SK-MEL-5 (cell line): ENCODE results near the gene FARP2. TPM values are rescaled to one million over a fixed set of nuclear protein-coding genes. Genes with fewer than 3 reads are reported as not detected.
A peak's percentile ranks its signal among the peaks of the same experiment; 100 is the strongest.
"Not testable (repeated sequence)": the region's sequence is repeated elsewhere in the genome, so short reads cannot be mapped to it uniquely, and the experiment has no call there.

Experiments used
- DNase-seq: peaks from one replicate; pipeline ENCODE4 v3.0.0-alpha.2; 2016; ENCODE audit warnings: low read depth, low spot score
- in situ Hi-C: cut with HindIII; loops from 2 replicates; pipeline ENCODE4 v1.10.0; 2016; ENCODE audit warnings: low sequenced_read_pairs, high pct_unique_total_duplicates, low pct_unique_long_range_greater_than_20kb
- total RNA-seq: library from RNA; depleted of rRNA; stranded (reverse); fragments of >200 nt; shearing (Covaris generic); gene quantifications from 2 replicates; pipeline ENCODE4 v1.2.3, GENCODE V29; 2014

FARP2 gene
- total RNA-seq, 1 experiment from 2014 or later, result 344 TPM

DNA sequence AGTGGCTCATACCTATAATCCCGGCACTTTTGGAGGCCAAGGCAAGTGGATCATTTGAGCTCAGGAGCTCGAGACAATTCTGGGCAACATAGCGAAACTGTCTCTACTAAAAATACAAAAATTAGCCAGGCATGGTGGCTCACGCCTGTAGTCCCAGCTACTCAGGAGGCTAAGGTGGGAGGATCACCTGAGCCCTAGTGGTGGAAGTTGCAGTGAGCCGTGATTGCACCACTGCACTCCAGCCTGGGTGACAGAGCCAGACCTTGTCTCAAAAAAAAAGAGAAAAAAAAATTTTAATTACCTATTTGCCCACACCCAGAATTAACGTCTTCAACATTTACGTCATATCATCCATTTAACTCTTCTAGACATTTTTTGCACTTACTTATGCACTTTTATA lies 29.4 kb downstream of the FARP2 start:
- DNase-seq, in situ Hi-C loops: not testable (repeated sequence)

DNA sequence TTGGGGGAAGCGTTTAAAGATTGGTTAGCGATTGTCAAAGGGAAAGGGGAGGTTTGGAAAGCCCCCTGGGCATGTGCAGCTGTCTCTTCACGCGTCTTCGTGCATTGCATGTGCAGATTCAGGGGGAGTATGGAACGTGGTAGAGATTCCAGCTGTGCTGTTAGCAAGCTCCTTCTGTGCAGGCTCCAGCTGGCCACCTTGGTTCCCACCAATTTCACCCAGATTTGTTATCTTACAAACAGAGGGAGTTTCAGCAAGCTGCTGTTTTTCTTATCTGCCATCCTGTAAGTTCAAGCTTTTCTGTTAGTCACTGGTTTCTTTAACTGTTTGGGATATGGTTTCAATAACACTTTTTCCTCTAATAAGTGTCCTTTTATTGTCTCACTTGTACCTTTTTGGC lies 30.4 kb downstream of the FARP2 start:
- DNase-seq, result no peak
- in situ Hi-C loops, result no loop called here

DNA sequence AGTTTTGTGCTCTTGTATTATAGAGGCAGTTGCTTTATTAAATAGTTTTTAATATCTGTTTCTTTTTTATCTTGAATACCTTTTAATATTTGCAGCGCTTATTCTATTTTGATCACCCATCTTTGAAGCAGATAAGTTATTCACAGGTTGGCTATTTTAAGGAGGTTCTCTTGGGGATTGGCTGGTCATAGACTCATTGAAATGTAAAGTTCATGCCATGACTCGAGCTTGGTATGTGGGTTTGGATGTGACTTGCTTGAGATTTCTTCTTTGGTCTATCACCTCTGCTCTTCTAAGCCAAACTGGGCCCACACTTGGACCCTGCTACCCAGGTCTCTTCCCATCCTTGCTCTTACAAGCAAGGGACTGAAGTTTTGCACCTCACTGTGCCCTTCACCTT lies 33.6 kb downstream of the FARP2 start:
- no peak for DNase-seq
- in situ Hi-C loops, result no loop called here

DNA sequence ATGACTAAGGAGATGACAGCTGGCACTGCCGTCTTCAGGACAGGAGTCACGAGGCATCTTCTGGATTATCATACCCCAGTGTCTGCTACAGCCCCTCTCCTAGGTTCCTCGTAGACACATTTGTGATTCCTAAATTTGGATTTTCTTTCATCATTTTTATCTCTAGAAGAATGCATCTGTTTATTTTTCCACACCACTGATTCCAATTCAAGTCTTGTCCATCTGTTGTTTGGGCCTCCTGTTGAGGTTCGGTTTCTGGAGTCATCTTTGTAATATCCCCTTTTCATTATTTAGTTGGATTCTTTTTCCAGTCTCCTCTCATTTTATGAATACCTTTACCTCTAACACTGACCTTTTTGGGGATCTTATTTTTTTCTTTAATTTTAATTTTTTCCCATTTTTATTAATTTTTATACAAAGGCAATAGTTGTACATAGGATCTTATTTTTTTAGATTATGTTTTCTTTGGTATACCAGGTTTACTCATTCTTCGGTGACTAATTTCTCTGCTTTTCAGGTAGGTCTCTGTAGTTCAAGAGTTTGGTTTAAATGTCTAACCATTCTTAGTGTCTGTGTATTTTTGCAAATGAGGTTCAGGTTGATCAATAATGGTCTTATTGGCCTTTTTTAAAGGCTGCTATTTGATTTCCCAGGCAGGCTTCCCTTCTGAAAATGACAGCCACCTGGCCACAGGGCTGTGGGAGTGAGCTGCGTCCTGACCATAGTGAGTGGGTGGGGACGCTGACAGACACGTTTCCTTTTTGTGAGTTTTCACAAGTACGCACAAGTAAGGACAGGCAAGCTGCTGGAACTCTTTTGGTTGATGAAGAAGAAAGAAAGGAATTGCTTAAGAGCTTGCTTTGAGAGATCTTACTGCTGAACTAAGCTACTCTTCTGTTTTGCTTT lies 34.5 kb downstream of the FARP2 start:
- in situ Hi-C loops, result no loop called here
- DNase-seq, result no peak

DNA sequence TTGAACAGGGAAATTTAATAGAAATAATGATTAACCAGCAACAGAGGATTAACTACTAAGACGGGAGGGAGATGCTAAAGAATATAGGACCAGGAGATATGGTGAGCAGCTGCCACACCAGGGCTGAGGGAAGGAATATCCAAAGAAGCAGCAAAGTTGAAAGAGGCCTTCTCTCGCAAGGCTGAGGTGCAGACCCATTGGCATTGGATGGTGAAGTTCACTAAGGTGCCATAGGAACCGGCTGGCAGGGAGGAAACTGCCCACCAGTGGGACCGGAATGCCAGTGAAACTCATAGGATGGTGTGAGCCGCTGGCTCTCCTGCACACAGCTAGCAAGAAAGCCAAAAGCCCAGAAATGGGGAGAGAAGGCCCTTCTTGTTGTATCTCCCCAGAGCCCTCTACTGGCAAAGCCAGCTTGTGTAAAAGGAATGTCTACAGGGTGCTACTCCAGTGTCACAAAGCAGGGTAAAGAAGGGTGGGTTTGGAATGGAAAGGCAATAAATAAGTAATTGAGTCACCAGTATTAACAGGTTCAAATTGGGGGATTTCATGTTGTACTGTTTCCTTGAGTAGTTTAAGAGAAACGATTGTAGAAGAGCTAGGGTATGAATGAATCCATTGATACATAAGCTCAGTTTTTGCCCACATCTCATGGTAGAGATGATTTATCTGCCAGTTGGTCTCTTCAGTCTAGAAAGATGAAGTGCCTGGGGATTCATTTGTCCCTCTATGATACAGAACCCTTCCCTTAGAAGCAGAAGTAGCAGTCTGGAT lies 36.0 kb downstream of the FARP2 start:
- in situ Hi-C loops, result no loop called here
- peak; percentile 83 for DNase-seq

DNA sequence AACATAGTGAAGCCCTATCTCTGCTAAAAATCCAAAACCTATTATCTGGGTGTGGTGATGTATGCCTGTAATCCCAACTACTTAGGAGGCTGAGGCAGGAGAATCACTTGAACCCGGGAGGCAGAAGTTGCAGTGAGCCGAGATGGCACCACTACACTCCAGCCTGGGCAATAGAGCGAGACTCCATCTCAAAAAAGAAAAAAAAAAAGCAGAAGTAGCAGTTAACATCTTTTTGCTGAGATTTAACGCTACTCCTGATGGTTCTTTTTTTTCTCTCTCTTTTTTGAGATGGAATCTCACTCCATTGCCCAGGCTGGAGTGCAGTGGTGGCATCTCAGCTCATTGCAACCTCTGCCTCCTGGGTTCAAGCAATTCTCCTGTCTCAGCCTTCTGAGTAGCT lies 36.7 kb downstream of the FARP2 start:
- DNase-seq, in situ Hi-C loops: not testable (repeated sequence)

DNA sequence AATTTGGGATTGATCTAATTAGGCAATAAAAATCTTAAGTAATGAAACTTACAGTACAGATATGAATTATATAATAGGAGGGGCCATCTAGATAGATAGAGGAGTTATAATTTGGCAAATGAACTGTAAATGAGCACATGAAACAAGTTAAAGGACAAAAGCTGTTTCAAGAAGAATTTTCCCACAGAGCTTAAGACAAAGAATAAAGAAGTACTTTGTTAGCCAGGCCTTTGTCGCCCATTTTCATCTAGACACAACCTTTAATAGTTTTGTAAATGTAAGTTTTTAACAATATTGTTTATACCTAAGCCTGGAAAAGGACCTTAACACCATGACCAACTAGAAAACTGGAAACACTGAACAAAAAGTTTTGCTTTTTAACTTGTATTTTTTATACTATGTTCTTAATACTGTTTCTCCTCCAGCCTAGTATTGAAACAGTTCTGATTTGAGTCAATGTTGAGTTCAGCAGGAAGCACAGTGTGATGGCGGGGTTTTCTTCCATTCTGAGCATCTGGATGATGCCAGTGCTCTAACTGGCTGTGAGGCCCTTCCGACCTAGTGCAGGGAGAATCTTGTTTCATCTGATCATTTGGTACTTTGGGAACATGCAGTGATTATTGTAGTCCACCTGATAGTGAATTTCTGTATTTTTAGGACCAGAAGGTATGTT lies 37.6 kb downstream of the FARP2 start:
- peak; percentile 66 for DNase-seq
- in situ Hi-C loops, result no loop called here

DNA sequence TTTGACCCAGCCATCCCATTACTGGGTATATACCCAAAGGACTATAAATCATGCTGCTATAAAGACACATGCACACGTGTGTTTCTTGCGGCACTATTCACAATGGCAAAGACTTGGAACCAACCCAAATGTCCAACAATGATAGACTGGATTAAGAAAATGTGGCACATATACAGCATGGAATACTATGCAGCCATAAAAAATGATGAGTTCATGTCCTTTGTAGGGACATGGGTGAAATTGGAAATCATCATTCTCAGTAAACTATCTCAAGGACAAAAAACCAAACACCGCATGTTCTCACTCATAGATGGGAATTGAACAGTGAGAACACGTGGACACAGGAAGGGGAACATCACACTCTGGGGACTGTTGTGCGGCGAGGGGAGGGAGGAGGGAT lies 40.7 kb downstream of the FARP2 start:
- DNase-seq, in situ Hi-C loops: not testable (repeated sequence)

DNA sequence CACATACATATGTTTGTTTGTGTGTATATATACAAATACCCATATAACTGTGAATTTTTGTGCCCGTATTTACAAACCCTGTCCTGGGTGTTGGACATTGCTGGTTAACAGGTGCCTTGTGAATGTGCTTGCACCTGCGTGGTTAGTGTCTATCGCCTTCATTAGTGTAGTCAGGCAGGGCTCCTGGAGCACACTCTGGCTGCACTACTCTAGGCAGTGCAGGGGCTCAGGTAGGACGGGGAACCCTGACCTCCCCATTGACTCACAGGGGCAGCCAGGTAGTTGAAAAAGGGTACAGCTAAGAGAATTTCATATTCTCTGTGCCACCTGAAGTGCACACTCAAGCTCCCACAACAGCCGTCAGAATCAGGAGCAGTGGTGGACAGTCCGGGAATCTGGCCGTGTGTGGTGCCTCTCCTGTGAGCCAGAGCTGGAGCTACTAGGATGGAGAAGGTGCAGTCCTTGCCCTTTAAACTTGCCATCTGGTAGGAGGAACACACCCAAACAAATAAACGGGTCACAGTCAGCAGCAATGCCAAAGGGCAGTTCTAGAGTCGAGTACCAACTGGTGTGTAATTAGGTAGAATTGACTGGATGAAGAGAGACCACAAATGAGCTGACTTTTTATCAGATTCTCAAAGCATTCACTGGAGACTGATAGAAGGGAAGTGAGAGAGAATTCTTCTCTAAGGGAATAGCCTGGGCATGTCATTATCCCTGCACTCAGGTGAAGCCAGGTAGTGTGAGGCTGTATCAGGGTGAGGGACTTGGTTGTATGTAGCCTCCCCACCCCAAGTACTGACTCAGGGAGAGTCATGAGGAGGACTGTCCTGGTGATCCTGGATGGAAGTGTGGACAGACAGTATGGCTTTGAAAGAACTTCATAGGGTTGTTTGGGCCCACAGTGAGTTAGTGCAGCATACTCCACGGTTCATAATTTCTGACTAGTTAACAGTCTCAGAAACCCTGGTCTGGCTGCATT lies 44.1 kb downstream of the FARP2 start:
- in situ Hi-C loops, result no loop called here
- DNase-seq, result no peak

DNA sequence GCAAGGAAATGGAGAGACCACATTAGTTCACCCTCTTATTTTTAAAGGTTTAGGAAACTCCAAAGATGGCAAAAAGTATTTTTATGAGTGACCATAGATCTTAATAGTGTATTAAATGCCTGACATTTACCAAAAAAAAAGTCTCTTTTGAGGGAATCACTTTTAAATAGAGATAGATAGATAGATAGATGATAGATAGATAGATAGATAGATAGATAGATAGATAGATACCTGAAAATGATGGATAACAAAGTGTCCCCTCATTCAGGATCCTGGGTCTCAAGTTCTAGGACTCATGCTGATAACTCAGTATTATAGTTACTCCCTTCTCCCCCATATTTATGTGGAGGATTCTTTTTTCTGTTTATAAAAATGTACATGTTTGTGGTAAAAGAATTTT lies 52.8 kb downstream of the FARP2 start:
- in situ Hi-C loops, result no loop called here
- no peak for DNase-seq

DNA sequence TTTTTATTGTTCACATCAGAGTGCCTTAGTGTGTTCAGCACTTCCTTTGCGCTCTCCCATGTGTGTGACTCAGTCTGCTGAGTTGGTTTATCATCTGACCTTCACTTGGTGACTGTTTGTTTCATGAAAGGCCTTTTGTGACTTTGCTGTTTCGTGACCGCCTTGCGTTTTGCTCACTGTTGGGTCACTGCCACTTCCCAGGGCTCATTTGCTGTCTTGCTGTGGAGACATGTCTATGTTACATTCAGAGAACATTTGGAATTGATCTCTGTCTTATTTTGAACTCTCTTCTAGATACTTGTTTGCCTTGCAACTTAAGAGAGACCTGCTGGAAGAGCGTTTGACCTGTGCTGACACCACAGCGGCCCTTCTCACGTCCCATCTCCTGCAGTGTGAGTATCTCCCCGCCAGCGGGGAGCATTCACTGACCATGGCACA lies 54.7 kb downstream of the FARP2 start:
- DNase-seq, result peak; percentile 99
- in situ Hi-C loops, result no loop called here

DNA sequence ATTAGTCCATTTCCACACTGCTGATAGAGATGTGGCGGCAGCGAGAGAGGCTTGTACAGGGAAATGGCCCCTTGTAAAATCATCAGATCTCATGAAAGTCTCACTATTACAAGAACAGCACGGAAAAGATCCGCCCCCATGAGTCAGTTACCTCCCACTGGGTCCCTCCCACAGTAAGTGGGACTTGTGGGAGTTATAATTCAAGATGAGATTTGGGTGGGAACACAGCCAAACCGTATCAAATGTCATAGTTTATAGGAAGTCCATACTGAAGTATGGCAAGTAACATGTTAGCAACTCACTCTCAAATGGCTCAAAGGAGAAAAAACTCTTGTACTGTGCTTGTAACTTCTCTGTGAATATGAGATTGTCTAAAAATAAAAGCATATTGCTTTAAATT lies 56.1 kb downstream of the FARP2 start:
- peak; percentile 94 for DNase-seq
- in situ Hi-C loops, result no loop called here

DNA sequence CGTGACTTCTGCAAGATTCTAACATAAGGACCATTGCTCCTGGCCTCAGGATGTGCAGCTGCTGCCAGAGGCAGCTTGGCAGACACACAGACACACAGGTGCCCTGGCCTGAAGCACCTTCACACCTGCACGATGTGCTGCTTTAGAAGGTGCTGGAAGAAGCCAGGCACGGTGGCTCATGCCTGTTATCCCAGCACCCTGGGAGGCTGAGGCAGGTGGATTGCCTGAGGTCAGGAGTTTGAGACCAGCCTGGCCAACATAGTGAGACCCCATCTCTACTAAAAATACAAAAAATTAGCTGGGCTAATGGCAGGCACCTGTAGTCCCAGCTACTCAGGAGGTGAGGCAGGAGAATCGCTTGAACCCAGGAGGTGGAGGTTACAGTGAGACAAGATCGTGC lies 57.4 kb downstream of the FARP2 start:
- in situ Hi-C loops, DNase-seq: not testable (repeated sequence)

DNA sequence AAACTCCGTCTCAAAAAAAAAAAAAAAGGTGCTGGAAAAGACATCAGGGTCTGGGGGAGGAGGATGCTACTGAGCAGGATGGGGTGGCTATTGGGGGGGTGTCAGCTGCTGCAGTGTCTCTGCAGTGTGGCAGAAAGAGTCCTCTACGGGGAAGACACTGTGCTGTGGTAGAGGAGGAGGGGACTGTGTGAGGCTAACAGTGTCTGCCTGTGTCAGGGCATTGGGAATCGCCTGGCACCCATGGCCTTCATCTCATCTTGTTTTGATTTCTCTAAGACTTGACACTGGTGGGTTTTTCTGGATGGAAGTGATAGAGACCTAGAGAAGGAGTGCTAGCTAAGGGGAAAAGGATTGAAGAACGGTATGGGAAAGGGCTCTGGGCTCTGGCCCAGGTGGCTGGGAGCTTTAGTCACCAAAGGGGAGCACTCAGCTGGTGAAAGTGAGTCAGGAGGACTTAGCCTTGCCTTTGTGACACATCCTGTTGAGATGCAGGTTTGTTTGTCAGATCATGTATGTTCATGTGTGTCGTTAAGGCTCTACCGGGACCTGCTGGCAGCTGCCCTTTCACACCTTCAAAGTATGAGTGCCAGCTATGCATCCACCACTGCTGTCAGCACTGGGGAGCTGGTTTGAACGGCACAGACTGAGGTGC lies 58.0 kb downstream of the FARP2 start:
- in situ Hi-C loops, result no loop called here
- DNase-seq, result no peak

DNA sequence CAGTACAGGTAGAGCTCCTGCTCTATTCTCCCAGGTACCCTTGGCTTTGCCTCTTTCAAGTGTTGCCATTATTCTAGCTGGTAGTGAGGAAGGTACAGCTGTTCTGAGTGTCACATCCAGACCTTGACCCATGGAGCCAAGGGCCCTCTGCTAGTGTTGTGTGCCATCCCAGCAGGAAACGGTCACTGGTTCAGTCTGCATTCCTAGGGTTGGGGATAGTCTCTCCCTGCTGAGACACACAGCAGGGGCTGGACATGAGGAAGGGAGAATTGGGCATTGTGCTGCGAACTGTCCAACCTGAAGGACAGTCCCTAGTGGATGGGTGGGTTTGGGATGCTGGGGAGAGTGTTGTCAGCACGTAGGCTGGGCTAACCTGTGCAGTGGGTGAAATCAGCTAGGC lies 59.1 kb downstream of the FARP2 start:
- in situ Hi-C loops, result no loop called here
- DNase-seq, result no peak

DNA sequence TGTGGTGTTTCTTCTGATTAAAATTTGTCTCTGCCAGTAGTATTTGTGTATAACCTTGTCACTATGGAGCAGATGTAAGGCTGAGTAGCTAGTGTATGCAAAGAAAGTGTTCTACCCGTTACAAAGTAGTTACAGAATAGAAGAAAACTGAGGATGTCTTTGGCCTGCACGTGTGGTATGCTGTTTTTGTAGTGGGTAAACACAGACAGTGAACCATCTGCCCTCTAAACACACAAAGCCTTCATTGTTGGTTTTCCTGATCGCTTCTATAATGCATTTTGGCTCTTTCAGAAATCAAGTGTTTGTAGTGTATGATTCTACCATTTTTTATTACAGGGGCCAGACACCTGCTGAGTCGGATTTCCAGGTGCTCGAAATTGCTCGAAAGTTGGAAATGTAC lies 61.5 kb downstream of the FARP2 start:
- DNase-seq, result no peak
- in situ Hi-C loops, result no loop called here

DNA sequence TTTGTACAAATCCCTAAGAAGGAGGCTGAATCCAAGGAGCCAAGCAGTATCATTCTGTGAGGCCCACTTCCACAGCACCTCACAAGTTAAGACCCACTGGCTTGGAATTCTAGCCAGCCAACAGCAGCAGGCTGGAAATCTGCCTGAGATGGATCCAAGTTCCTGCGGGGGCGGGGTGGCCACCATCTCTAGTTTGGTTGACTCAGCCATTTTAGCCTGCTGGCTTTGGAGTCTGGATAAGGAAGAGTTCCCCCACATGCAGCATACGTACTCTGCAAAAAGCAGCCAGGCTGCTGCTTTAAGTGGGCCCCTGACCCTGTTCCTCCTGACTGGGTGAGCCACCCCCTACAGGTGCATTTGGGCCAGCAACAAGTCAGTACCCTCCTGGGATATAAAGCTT lies 65.2 kb downstream of the FARP2 start:
- in situ Hi-C loops, result no loop called here
- DNase-seq, result no peak
